Stimulated activated CD4-positive, alpha-beta T cell treated with anti-CD3 and anti-CD28 coated beads, Interleukin-15, amount 100 ng/mL, for 1 hour (primary cell): ENCODE data around the gene ASGR1.

ENCODE experiments used
- DNase-seq, 2 donors: peaks; one replicate each; pipeline ENCODE4 v3.0.0-alpha.2; 2020; ENCODE audit warnings: low read depth in 1 of 2, low spot score in 1 of 2

ASGR1 gene

GRCh38 chr17:7179317-7180254 is at the start of gene ASGR1:
Gene ASGR1 (minus strand): TSS chr17:7179370. CDS start chr17:7178563, 807 bp downstream.
- no peak for DNase-seq

- no peak for DNase-seq
Observed at GRCh38 chr17:7228920-7229319, 49.8 kb upstream of the ASGR1 start.

- no peak for DNase-seq
Observed at GRCh38 chr17:7226721-7227710, 47.8 kb upstream of the ASGR1 start.

GRCh38 chr17:7225711-7226331 is 46.7 kb upstream of the ASGR1 start:
- DNase-seq = no peak

- DNase-seq = no peak
Observed at GRCh38 chr17:7224661-7225111, 45.5 kb upstream of the ASGR1 start.

- DNase-seq = no peak
Observed at GRCh38 chr17:7224110-7224509, 44.9 kb upstream of the ASGR1 start.

GRCh38 chr17:7223375-7223774 is 44.2 kb upstream of the ASGR1 start:
- no peak for DNase-seq

- no peak for DNase-seq
Observed at GRCh38 chr17:7222972-7223292, 43.8 kb upstream of the ASGR1 start.

GRCh38 chr17:7222093-7222971 is 43.2 kb upstream of the ASGR1 start:
- no peak for DNase-seq

GRCh38 chr17:7221278-7222092 is 42.3 kb upstream of the ASGR1 start:
- no peak for DNase-seq

- peak; percentile 26 to 42 for DNase-seq
Observed at GRCh38 chr17:7220593-7221277, 41.6 kb upstream of the ASGR1 start.

- peak; percentile 52 to 69 for DNase-seq
Observed at GRCh38 chr17:7219812-7220592, 40.8 kb upstream of the ASGR1 start, which contains the start of the genes ACADVL and DLG4. Gene ACADVL (plus strand): TSS chr17:7219938. CDS start chr17:7219985, 47 bp downstream. Gene DLG4 (minus strand): TSS chr17:7219836.

GRCh38 chr17:7219229-7219811 is 40.1 kb upstream of the ASGR1 start:
- DNase-seq = no peak

- no peak for DNase-seq
Observed at GRCh38 chr17:7218758-7219157, 39.6 kb upstream of the ASGR1 start.

- DNase-seq = no peak
Observed at GRCh38 chr17:7218166-7218565, 39.0 kb upstream of the ASGR1 start.

GRCh38 chr17:7217113-7217987 is 38.2 kb upstream of the ASGR1 start:
- DNase-seq = no peak
